Cardiac fibroblast (primary cell): ENCODE results near the gene GGCT.
A peak's percentile ranks its signal among the peaks of the same experiment; 100 is the strongest.

Experiments used
- DNase-seq, 2 donors: peaks; one replicate each; pipeline versions ENCODE4 v3.0.0 to v3.0.0-alpha.2; 2010; ENCODE audit warnings: low read depth in 2 of 2
- H3K4me3 ChIP-seq, 2 donors: replicated peaks in 1 of 2; 1 replicate in 1 of 2; 2 replicates in 1 of 2; pipeline ENCODE4 v1.5.1; 2011; ENCODE audit warnings: low read depth in 2 of 2, low read length in 2 of 2, mild to moderate bottlenecking in 2 of 2, moderate library complexity in 1 of 2
- TF ChIP-seq, protein P1 (sequence below): IDR thresholded peaks from one replicate; pipeline ENCODE4 v1.5.1; 2011; ENCODE audit warnings: low read depth, mild to moderate bottlenecking, low read length, inconsistent platforms

The GGCT gene

DNA sequence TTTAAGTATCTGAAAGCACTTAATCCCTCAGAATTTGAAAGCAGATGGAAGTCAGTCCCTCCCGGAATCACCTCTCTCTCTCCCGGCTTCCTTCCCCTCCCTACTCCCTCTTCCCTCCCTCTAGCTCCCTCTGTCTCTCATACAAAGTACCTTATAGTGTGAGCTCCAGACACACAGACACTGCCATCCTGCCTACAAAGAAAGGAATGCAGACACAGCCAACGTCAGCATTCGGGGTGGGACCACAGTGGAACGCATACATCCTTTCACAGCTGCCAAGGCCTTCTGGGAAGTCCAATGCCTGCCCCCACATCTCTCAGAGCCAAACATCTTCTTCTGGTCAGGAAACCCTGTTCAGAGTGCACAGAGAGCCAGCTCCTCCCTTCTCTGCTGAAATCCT, 35.3 kb downstream of the GGCT start:
- DNase-seq: peak; percentile 100
- TF ChIP-seq, protein P1, sequence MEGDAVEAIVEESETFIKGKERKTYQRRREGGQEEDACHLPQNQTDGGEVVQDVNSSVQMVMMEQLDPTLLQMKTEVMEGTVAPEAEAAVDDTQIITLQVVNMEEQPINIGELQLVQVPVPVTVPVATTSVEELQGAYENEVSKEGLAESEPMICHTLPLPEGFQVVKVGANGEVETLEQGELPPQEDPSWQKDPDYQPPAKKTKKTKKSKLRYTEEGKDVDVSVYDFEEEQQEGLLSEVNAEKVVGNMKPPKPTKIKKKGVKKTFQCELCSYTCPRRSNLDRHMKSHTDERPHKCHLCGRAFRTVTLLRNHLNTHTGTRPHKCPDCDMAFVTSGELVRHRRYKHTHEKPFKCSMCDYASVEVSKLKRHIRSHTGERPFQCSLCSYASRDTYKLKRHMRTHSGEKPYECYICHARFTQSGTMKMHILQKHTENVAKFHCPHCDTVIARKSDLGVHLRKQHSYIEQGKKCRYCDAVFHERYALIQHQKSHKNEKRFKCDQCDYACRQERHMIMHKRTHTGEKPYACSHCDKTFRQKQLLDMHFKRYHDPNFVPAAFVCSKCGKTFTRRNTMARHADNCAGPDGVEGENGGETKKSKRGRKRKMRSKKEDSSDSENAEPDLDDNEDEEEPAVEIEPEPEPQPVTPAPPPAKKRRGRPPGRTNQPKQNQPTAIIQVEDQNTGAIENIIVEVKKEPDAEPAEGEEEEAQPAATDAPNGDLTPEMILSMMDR: peak; percentile 58
- H3K4me3 ChIP-seq: no peak overlapping the region

DNA sequence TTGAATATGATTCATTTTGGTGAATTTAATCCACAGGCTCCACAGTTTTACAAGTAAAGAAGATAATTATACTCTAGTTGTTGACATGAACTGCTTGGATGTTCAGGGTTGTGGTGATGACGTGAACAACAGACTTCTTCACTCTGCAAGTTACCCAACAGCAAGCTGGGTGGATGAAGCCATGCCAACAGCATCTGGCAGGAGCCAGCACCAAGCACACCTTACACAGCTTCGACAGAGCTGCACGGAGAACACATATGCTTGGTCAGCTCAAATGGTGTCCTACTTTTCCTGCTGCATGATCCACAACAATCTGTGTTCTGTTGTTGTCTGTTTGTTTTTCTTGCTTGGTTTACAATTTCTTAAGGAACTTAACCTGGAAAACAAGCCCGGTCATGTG, 35.8 kb downstream of the GGCT start:
- peak; percentile 70 to 80 for DNase-seq
- TF ChIP-seq, protein P1: no peak
- no peak overlapping the region for H3K4me3 ChIP-seq

DNA sequence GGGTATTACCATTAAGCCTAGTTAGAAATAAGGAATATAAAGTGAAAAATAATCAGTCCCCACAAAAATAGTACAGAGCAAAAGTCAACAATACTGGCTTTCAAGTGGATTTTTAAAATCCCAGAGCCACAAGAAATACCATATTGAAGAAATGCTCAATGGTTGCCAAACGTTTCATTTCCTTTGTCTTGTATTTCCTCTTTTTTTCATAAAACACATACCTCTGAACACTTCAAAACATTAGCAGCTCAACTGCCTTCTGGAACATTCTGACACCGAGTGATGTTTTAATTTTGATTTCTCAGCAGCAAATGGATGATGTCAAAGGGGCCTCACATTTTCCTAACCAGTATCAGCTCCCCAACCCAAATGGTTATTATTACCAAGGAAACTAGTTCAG, 36.6 kb downstream of the GGCT start:
- TF ChIP-seq, protein P1: no peak
- DNase-seq: peak in 1 of 2 donors; percentile 53
- no peak overlapping the region for H3K4me3 ChIP-seq

DNA sequence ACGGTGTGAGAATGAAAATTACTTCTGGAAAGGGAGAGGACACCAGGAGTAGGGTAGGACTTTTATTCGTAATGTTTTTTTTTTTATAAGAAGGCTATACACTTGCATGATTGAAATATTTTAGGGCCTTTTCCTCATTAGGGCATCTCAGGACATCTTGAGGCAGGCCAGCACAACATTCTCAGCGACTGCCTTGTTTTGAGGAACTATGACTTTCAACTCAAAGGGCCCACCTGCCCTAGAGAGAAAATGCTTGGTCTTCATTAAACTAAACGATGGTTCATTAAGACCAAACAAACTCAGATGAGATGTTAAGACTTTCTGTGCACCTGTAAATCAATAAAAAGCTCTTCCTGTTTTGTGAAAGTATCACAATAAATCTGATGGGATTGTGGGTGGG, 37.4 kb downstream of the GGCT start:
- no peak overlapping the region for H3K4me3 ChIP-seq
- no peak for DNase-seq
- TF ChIP-seq, protein P1: no peak

DNA sequence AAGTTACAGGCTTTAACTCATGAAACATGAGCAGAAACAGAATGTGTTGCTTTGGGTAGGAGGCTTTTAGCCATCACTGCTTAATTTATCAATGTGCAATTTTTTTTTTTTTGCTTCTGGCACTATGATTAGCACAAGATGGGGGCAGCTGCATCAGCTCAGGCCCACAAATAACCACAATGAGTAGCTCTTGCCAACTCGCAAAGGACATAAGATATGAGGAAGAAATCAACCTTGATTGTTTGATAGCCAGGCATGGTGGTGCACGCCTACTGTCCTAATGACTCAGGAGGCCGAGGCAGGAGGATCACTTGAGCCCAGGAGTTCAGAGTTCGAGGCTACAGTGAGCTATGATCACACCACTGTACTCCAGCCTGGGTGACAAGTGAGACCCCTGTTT, 38.4 kb downstream of the GGCT start:
- TF ChIP-seq, protein P1: no peak
- peak in 1 of 2 donors; percentile 62 for DNase-seq
- H3K4me3 ChIP-seq: no peak overlapping the region

DNA sequence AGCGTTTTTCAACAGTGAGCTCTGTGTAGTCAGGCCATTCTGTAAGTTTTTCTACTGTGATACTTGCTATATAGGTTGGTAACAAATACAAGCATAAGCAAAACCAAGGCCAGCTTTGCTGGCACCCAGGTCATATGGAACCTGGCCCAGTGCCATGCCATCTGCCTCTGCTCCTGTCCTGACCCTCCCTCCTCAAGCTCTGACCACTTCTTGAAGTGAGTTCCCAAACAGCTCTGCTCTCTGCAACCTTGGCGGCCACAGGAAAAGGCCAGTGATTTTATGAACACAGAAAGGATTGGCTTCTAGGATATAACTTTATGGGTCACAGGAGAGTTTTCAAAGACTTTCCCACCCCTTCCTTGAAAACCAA, 38.8 kb downstream of the GGCT start:
- TF ChIP-seq, protein P1: no peak
- H3K4me3 ChIP-seq: no peak overlapping the region
- no peak for DNase-seq

DNA sequence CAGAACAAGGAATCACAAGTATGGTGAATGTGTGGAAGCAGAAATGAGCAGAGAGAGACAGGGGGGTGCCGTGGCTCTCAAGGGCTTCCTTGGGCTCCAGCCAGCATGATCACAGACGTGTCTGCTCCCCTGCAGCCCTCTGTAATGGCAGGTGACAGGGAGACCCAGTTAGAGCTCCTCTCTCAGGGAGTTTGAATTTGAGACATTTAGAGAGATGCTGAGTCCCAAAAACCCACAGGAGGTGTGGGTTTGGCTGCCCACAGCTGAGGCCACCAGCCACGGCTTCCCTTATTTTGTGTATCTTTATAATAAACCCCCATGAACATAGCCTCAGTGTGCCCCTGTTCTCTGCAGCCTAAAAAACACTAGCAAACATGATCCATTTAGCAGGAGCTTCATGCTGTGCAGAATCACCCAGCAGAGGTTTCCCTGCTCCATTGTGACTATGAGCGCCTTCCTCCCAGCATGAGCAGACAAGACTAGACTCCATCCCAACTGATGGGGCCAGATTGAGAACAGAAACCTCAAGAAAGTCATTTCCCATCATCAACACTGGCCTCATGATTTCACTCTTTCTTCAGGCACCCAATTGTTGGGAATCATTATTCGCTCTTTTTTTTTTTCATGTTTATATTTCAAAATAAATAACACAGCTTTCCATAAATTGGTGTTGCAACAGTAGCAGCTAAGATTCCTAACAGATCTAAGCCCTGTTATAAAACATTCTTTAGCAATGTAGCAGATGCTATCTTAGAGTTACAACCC, 39.4 kb downstream of the GGCT start:
- TF ChIP-seq, protein P1: no peak
- H3K4me3 ChIP-seq: no peak overlapping the region
- peak in 1 of 2 donors; percentile 47 for DNase-seq
